Lower lobe of right lung (tissue), 2 donors: Measurements from ENCODE around the gene RETREG1. TPM values are rescaled to one million over a fixed set of nuclear protein-coding genes. Genes with fewer than 3 reads are reported as not detected.

Experiments
- ATAC-seq, 2 donors: fragments of 200-7000 bp; cut with Tn5 transposase; one replicate each; pipeline ENCODE4 v1.9.1; 2020 to 2022; ENCODE audit warnings: mild to moderate bottlenecking in 2 of 2, moderate library complexity in 2 of 2
- DNase-seq: peaks from one replicate; pipeline ENCODE4 v3.0.0-alpha.2; 2020
- H3K27ac ChIP-seq: fragments of 200-600 bp; one replicate; pipeline ENCODE4 v1.8.0; 2022
- H3K27me3 ChIP-seq: fragments of 200-600 bp; one replicate; pipeline ENCODE4 v1.8.0; 2022; ENCODE audit warnings: low read depth
- H3K36me3 ChIP-seq: fragments of 200-600 bp; one replicate; pipeline ENCODE4 v1.8.0; 2022; ENCODE audit warnings: mild to moderate bottlenecking
- H3K4me1 ChIP-seq: fragments of 200-600 bp; one replicate; pipeline ENCODE4 v1.8.0; 2022
- H3K4me3 ChIP-seq: fragments of 200-600 bp; one replicate; pipeline ENCODE4 v1.8.0; 2022; ENCODE audit warnings: mild to moderate bottlenecking
- H3K9me3 ChIP-seq: fragments of 200-600 bp; one replicate; pipeline ENCODE4 v1.8.0; 2022
- CTCF ChIP-seq: fragments of 200-600 bp; IDR thresholded peaks from one replicate; pipeline ENCODE4 v1.8.0; 2022; ENCODE audit warnings: antibody characterized with exemption, mild to moderate bottlenecking
- intact Hi-C: fragments of 100-400 bp; cut with DNase I; formaldehyde crosslinking; loops from one replicate; pipeline ENCODE4 v1.11.0; 2022
- total RNA-seq: library from RNA; stranded (reverse); fragmentation: NEBNext Ultra II Directional; extraction: Animal tissue kit (Norgen Biotek cat#: 25700); gene quantifications from one replicate; pipeline ENCODE4 v1.2.1, GENCODE V29; 2021
- donor health status: DM: no; HTN: yes; CAD: no; lungs with severe emphysema.

RETREG1 gene
- total RNA-seq, 1 donor from 2014 or later = 20.6 TPM

GRCh38 chr5:16531063-16531648 is 85.6 kb downstream of the RETREG1 start:
- Histone ChIP-seq H3K36me3 (no peaks in the 10 kb centered on the region), H3K27me3 (no peaks in the 10 kb centered on the region), H3K9me3 (no peaks in the 10 kb centered on the region), H3K4me1 (no peaks in the 10 kb centered on the region), H3K27ac (no peak overlapping the region), H3K4me3 (no peak overlapping the region)
- TF ChIP-seq CTCF = no peak
- DNase-seq = no peak
- ATAC-seq = no peak
- intact Hi-C loops = no loop called here

GRCh38 chr5:16529306-16529705 is 87.5 kb downstream of the RETREG1 start:
- no peak overlapping the region for H3K27ac ChIP-seq
- H3K27me3 ChIP-seq = no peaks in the 10 kb centered on the region
- no peaks in the 10 kb centered on the region for H3K9me3 ChIP-seq
- intact Hi-C loops = no loop called here
- H3K4me1 ChIP-seq = no peaks in the 10 kb centered on the region
- DNase-seq = no peak
- no peak for TF ChIP-seq CTCF
- ATAC-seq = no peak
- H3K4me3 ChIP-seq = no peak overlapping the region
- H3K36me3 ChIP-seq = no peaks in the 10 kb centered on the region

- H3K4me3 ChIP-seq = no peak overlapping the region
- DNase-seq (no peak), ATAC-seq (no peak)
- intact Hi-C loops = no loop called here
- H3K9me3 ChIP-seq = no peaks in the 10 kb centered on the region
- no peak for TF ChIP-seq CTCF
- H3K27ac ChIP-seq = no peak overlapping the region
- no peaks in the 10 kb centered on the region for H3K27me3 ChIP-seq
- no peaks in the 10 kb centered on the region for H3K36me3 ChIP-seq
- no peaks in the 10 kb centered on the region for H3K4me1 ChIP-seq
These were observed 88.3 kb downstream of the RETREG1 start for GRCh38 chr5:16528382-16529110.

DNA sequence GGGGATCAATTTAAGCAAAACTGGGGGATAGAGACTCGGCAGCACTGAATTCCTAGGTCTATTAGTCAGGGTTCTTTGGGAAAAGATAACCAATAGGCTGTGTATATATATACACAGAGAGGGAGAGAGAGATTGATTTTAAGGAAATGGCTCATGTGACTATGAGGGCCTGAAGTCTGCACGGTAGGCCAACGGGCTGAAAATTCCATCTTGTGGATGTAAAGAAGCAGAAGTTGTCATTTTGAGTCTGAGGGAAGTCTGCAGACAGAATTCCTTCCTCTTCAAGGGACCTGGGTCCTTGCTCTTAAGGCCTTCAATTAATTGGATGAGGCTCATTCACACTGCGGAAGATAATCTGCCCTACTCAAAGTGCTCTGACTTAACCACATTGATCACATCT is 91.1 kb downstream of the RETREG1 start:
- H3K27ac ChIP-seq = no peak overlapping the region
- no peaks in the 10 kb centered on the region for H3K9me3 ChIP-seq
- DNase-seq = no peak
- no peaks in the 10 kb centered on the region for H3K4me1 ChIP-seq
- H3K36me3 ChIP-seq = no peaks in the 10 kb centered on the region
- intact Hi-C loops = no loop called here
- no peak for ATAC-seq
- no peak overlapping the region for H3K4me3 ChIP-seq
- H3K27me3 ChIP-seq = no peaks in the 10 kb centered on the region
- TF ChIP-seq CTCF = no peak

DNA sequence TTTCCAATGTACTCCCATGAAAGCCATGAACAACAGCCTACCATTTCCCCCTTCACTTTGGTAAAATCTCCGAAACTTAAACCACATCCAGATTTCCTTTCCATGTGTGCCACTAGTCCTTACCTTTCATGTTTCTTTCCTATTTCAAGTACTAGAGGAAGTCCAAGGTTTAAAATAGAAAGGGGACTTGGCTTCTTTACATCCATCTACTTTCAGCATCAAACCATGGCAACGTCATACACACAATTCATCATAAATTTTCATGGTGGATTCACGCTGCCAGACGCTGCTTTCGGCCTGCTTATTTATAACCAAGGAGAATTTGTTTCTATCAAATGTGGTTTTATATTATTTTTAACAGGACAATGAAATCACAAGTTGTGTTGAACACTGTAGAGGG is 92.5 kb downstream of the RETREG1 start:
- intact Hi-C loops = no loop called here
- Histone ChIP-seq H3K4me1 (no peaks in the 10 kb centered on the region), H3K36me3 (no peaks in the 10 kb centered on the region), H3K4me3 (no peak overlapping the region), H3K9me3 (no peaks in the 10 kb centered on the region), H3K27me3 (no peaks in the 10 kb centered on the region), H3K27ac (no peak overlapping the region)
- DNase-seq (no peak), ATAC-seq (no peak)
- TF ChIP-seq CTCF = no peak
